ENCODE measurements around the gene MDK. TPM values are rescaled to one million over a fixed set of nuclear protein-coding genes. Genes with fewer than 3 reads are reported as not detected.
"Not testable (repeated sequence)": the region's sequence is repeated elsewhere in the genome, so short reads cannot be mapped to it uniquely, and the experiment has no call there.

Gene MDK
- total and polyA plus RNA-seq, 8 donors = 4.3 to 84.4 (median 21.9) TPM

GRCh38 chr11:46377290-46377689 is 4.2 kb upstream of the MDK start:
- peaks cover 0 to 27% (median 20%) of the 10 kb centered on the region in 3 donors for H3K36me3 ChIP-seq
- H3K4me1 ChIP-seq = peaks cover 0 to 5% (median 0%) of the 10 kb centered on the region in 3 donors
- no peaks in the 10 kb centered on the region for H3K27me3 ChIP-seq
- H3K27ac ChIP-seq = no peak overlapping the region
- intact Hi-C loops (cut with DNase I) = no loop called here
- no peak for TF ChIP-seq CTCF (IDR thresholded peaks at IDR 0.05)
- H3K9me3 ChIP-seq = no peaks in the 10 kb centered on the region
- no peak overlapping the region for H3K4me3 ChIP-seq
- DNase-seq (no peak), FAIRE-seq (no peak), ATAC-seq (no peak)
- WGBS, 2 donors = 96 to 98% methylated on average over 11 of the region's 11 CpGs

- ATAC-seq (no peak), DNase-seq (no peak), FAIRE-seq (no peak)
- H3K9me3 ChIP-seq = no peaks in the 10 kb centered on the region
- H3K27me3 ChIP-seq = no peaks in the 10 kb centered on the region
- H3K4me1 ChIP-seq = peaks cover 0 to 6% (median 0%) of the 10 kb centered on the region in 3 donors
- 93 to 94% methylated on average over 5 of the region's 5 CpGs for WGBS, 2 donors
- intact Hi-C loops (cut with DNase I) = no loop called here
- peaks cover 0 to 27% (median 20%) of the 10 kb centered on the region in 3 donors for H3K36me3 ChIP-seq
- no peak overlapping the region for H3K4me3 ChIP-seq
- no peak overlapping the region for H3K27ac ChIP-seq
- no peak for TF ChIP-seq CTCF (IDR thresholded peaks at IDR 0.05)
Measured at GRCh38 chr11:46377831-46378230, 3.6 kb upstream of the MDK start.

GRCh38 chr11:46378296-46378695 is 3.2 kb upstream of the MDK start:
- FAIRE-seq (no peak), DNase-seq (no peak), ATAC-seq (no peak)
- H3K4me1 ChIP-seq = peaks cover 0 to 6% (median 0%) of the 10 kb centered on the region in 3 donors
- 84 to 86% methylated on average over 10 of the region's 10 CpGs for WGBS, 2 donors
- H3K4me3 ChIP-seq = no peak overlapping the region
- H3K36me3 ChIP-seq = peaks cover 0 to 27% (median 20%) of the 10 kb centered on the region in 3 donors
- TF ChIP-seq CTCF (IDR thresholded peaks at IDR 0.05) = no peak
- intact Hi-C loops (cut with DNase I) = no loop called here
- no peaks in the 10 kb centered on the region for H3K27me3 ChIP-seq
- no peaks in the 10 kb centered on the region for H3K9me3 ChIP-seq
- no peak overlapping the region for H3K27ac ChIP-seq

- H3K27ac ChIP-seq = peak overlapping the region in 3 of 4 donors; percentile 28 to 85 (median 68)
- peak in 3 of 4 donors; percentile 1 to 7 (median 5) for ATAC-seq
- no peaks in the 10 kb centered on the region for H3K27me3 ChIP-seq
- peaks cover 0 to 6% (median 0%) of the 10 kb centered on the region in 3 donors for H3K4me1 ChIP-seq
- H3K36me3 ChIP-seq = peaks cover 0 to 22% (median 20%) of the 10 kb centered on the region in 3 donors
- H3K4me3 ChIP-seq = no peak overlapping the region
- 81 to 88% methylated on average over 19 to 20 of the region's 20 CpGs for WGBS, 2 donors
- TF ChIP-seq CTCF (IDR thresholded peaks at IDR 0.05) = no peak
- no peaks in the 10 kb centered on the region for H3K9me3 ChIP-seq
- FAIRE-seq = no peak
- intact Hi-C loops (cut with DNase I) = no loop called here
- DNase-seq = peak in 1 of 6 donors; percentile 45
Measured at GRCh38 chr11:46378811-46379481, 2.5 kb upstream of the MDK start.

- H3K9me3 ChIP-seq; H3K4me1 ChIP-seq; FAIRE-seq; intact Hi-C loops (cut with DNase I); H3K27me3 ChIP-seq: not testable (repeated sequence)
- peak overlapping the region in 2 of 4 donors; percentile 66 to 69 for H3K4me3 ChIP-seq
- H3K27ac ChIP-seq = peak overlapping the region; percentile 7 to 85 (median 48)
- H3K36me3 ChIP-seq = peaks cover 0 to 19% (median 15%) of the 10 kb centered on the region in 3 donors
- ATAC-seq (peak; percentile 38 to 53 (median 44)), DNase-seq (peak in 3 of 6 donors; percentile 58 to 86 (median 70))
- 50 to 54% methylated on average over 30 to 33 of the region's 36 CpGs for WGBS, 2 donors
Measured at GRCh38 chr11:46379482-46380293, 1.8 kb upstream of the MDK start.

Data from pancreas (tissue), 10 donors.